ENCODE results near the gene TUSC2.

Gene TUSC2

GRCh38 chr3:50356553-50356952 lies 28.5 kb upstream of the TUSC2 start:
- H3K9ac ChIP-seq (ENCODE audit: low read depth, low read length, poor library complexity, severe bottlenecking) = peak overlapping the region; percentile 84
- no peaks in the 10 kb centered on the region for H3K9me2 ChIP-seq (replicated peaks; ENCODE audit: low read depth, low read length)
- no peak for TF ChIP-seq EZH2phosphoT487 (IDR thresholded peaks at IDR 0.05; ENCODE audit: borderline replicate concordance)
- TF ChIP-seq, protein P1, sequence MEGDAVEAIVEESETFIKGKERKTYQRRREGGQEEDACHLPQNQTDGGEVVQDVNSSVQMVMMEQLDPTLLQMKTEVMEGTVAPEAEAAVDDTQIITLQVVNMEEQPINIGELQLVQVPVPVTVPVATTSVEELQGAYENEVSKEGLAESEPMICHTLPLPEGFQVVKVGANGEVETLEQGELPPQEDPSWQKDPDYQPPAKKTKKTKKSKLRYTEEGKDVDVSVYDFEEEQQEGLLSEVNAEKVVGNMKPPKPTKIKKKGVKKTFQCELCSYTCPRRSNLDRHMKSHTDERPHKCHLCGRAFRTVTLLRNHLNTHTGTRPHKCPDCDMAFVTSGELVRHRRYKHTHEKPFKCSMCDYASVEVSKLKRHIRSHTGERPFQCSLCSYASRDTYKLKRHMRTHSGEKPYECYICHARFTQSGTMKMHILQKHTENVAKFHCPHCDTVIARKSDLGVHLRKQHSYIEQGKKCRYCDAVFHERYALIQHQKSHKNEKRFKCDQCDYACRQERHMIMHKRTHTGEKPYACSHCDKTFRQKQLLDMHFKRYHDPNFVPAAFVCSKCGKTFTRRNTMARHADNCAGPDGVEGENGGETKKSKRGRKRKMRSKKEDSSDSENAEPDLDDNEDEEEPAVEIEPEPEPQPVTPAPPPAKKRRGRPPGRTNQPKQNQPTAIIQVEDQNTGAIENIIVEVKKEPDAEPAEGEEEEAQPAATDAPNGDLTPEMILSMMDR (conservative IDR thresholded peaks at IDR 0.05; ENCODE audit: low read length) = no peak
- H3K79me2 ChIP-seq (ENCODE audit: insufficient read depth, low read length) = peaks cover 50% of the 10 kb centered on the region
- H4K20me1 ChIP-seq (ENCODE audit: insufficient read depth, low read length, poor library complexity, severe bottlenecking) = peaks cover 43% of the 10 kb centered on the region
- peak overlapping the region; percentile 92 for H3K4me2 ChIP-seq (ENCODE audit: low read depth, low read length, poor library complexity, severe bottlenecking)
- H3K9me3 ChIP-seq (ENCODE audit: insufficient read depth, low read depth, low read length) = no peaks in the 10 kb centered on the region
- peak overlapping the region; percentile 78 for H3K4me3 ChIP-seq (ENCODE audit: low read length, poor library complexity, severe bottlenecking)
- no peaks in the 10 kb centered on the region for H3F3A ChIP-seq (ENCODE audit: low read depth)
- H3K4me1 ChIP-seq (ENCODE audit: insufficient read depth, low read length, poor library complexity, severe bottlenecking) = peaks cover 36% of the 10 kb centered on the region
- no peak overlapping the region for H2AFZ ChIP-seq (ENCODE audit: low read length)
- no peaks in the 10 kb centered on the region for H3K27me3 ChIP-seq (ENCODE audit: insufficient read depth, low read length, poor library complexity, severe bottlenecking)
- peaks cover 9% of the 10 kb centered on the region; the same call in 1 of the 2 replicates for H3K36me3 ChIP-seq (ENCODE audit: insufficient read depth, low read length)

DNA sequence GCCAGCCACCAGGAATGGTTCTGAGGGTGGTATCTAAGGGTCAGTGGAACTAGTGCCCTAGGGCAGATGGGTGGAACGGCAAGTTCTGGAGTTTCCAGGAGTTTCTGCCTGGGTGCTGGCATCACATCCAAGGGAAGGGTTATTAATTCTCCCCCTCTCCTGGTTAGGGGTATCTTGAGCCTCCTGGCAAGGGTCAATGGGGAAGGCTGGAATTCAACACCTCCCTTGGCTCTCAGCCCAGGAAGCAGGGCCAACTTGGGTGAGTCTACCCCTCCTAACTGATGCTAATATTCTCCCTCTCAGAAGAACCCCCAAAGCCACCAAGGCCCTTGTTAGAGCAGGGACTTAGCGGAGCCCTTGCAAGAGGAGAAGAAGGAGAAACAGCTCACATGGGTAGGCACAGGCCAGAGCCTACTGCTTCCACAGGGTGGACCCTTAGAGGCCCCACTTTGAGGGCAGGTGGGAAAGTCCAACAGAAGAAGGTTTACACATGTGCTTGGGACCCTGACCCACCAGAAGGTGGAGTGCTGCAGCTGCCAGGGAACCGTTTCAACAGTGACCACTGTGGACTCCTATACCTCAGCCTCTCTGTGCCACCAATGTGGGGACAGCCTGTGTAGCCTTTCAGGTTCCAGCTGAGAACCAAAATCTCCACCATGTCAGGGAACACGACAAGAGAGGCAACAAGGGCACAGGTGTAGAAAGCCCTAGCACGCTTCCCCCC lies 28.0 kb upstream of the TUSC2 start:
- Histone ChIP-seq H3K4me2 (ENCODE audit: low read depth, low read length, poor library complexity, severe bottlenecking) (peak overlapping the region; percentile 92), H3F3A (ENCODE audit: low read depth) (no peaks in the 10 kb centered on the region), H3K9me3 (ENCODE audit: insufficient read depth, low read depth, low read length) (no peaks in the 10 kb centered on the region), H3K9me2 (replicated peaks; ENCODE audit: low read depth, low read length) (no peaks in the 10 kb centered on the region), H3K4me3 (ENCODE audit: low read length, poor library complexity, severe bottlenecking) (peak overlapping the region; percentile 78), H4K20me1 (ENCODE audit: insufficient read depth, low read length, poor library complexity, severe bottlenecking) (peaks cover 47% of the 10 kb centered on the region), H3K9ac (ENCODE audit: low read depth, low read length, poor library complexity, severe bottlenecking) (peak overlapping the region; percentile 84), H3K27me3 (ENCODE audit: insufficient read depth, low read length, poor library complexity, severe bottlenecking) (no peaks in the 10 kb centered on the region), H3K79me2 (ENCODE audit: insufficient read depth, low read length) (peaks cover 55% of the 10 kb centered on the region), H3K36me3 (ENCODE audit: insufficient read depth, low read length) (peaks cover 9% of the 10 kb centered on the region; the same call in 1 of the 2 replicates), H2AFZ (ENCODE audit: low read length) (no peak overlapping the region), H3K4me1 (ENCODE audit: insufficient read depth, low read length, poor library complexity, severe bottlenecking) (peaks cover 41% of the 10 kb centered on the region)
- TF ChIP-seq, protein P1 (conservative IDR thresholded peaks at IDR 0.05; ENCODE audit: low read length) = peak; percentile 45
- TF ChIP-seq EZH2phosphoT487 (IDR thresholded peaks at IDR 0.05; ENCODE audit: borderline replicate concordance) = no peak

DNA sequence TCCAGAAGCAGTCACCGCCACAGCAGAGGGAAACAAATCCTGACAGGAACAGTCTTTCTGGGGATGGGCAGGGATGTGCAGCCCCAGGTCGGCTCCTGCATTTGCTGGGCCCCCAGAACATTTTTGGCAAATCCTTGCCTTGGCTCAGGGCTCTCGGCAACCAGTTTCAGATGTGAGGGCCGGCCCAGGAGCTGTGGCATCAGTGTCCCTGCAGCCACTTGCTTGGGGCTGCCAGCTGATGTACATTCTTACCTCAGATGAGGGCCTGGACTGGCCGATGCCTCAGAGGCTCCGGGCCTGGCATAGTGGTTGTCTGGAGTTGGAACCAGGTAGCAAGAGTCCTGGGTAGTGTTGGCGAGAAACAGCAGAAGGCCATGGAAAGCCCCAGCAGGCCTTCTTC lies 26.8 kb upstream of the TUSC2 start:
- Histone ChIP-seq H3K4me2 (ENCODE audit: low read depth, low read length, poor library complexity, severe bottlenecking) (no peak overlapping the region), H3K4me3 (ENCODE audit: low read length, poor library complexity, severe bottlenecking) (no peak overlapping the region), H3F3A (ENCODE audit: low read depth) (no peaks in the 10 kb centered on the region), H4K20me1 (ENCODE audit: insufficient read depth, low read length, poor library complexity, severe bottlenecking) (peaks cover 47% of the 10 kb centered on the region), H3K9me3 (ENCODE audit: insufficient read depth, low read depth, low read length) (no peaks in the 10 kb centered on the region), H3K9ac (ENCODE audit: low read depth, low read length, poor library complexity, severe bottlenecking) (no peak overlapping the region), H3K36me3 (ENCODE audit: insufficient read depth, low read length) (peaks cover 9% of the 10 kb centered on the region; the same call in 1 of the 2 replicates), H2AFZ (ENCODE audit: low read length) (no peak overlapping the region), H3K4me1 (ENCODE audit: insufficient read depth, low read length, poor library complexity, severe bottlenecking) (peaks cover 46% of the 10 kb centered on the region), H3K9me2 (replicated peaks; ENCODE audit: low read depth, low read length) (no peaks in the 10 kb centered on the region), H3K27me3 (ENCODE audit: insufficient read depth, low read length, poor library complexity, severe bottlenecking) (no peaks in the 10 kb centered on the region), H3K79me2 (ENCODE audit: insufficient read depth, low read length) (peaks cover 61% of the 10 kb centered on the region)
- TF ChIP-seq EZH2phosphoT487 (IDR thresholded peaks at IDR 0.05; ENCODE audit: borderline replicate concordance) = no peak
- TF ChIP-seq, protein P1 (conservative IDR thresholded peaks at IDR 0.05; ENCODE audit: low read length) = no peak
